HepG2 (cell line): ENCODE measurements around the gene LRP10. TPM values are rescaled to one million over a fixed set of nuclear protein-coding genes. Genes with fewer than 3 reads are reported as not detected.

ENCODE experiments used
- ATF2 ChIP-seq: sonication (generic); formaldehyde crosslinking; IDR thresholded peaks from 2 replicates; pipeline ENCODE4 v1.4.0; 2020; ENCODE audit warnings: missing genetic modification reagents
- ATM ChIP-seq: fragments of 450-650 bp; IDR thresholded peaks from 2 replicates; pipeline ENCODE4 v1.7.1; 2017; ENCODE audit warnings: mild to moderate bottlenecking, borderline replicate concordance
- CENPT ChIP-seq: sonication (generic); formaldehyde crosslinking; IDR thresholded peaks from 2 replicates; pipeline ENCODE4 v1.8.0; 2022; ENCODE audit warnings: low read depth, mild to moderate bottlenecking, moderate library complexity, missing genetic modification reagents
- EED ChIP-seq: sonication (generic); formaldehyde crosslinking; IDR thresholded peaks from 2 replicates; pipeline ENCODE4 v1.5.0; 2020; ENCODE audit warnings: mild to moderate bottlenecking, missing genetic modification reagents
- MXD1 ChIP-seq: sonication (generic); formaldehyde crosslinking; IDR thresholded peaks from 2 replicates; pipeline ENCODE4 v1.4.0; 2020; ENCODE audit warnings: mild to moderate bottlenecking, missing genetic modification reagents
- NFE2 ChIP-seq: sonication (generic); formaldehyde crosslinking; IDR thresholded peaks from 2 replicates; pipeline ENCODE4 v1.4.0; 2020; ENCODE audit warnings: missing genetic modification reagents
- NFRKB ChIP-seq: fragments of 450-650 bp; IDR thresholded peaks from 2 replicates; pipeline ENCODE4 v1.6.1; 2017
- PITX1 ChIP-seq: sonication (generic); formaldehyde crosslinking; IDR thresholded peaks from 2 replicates; pipeline ENCODE4 v1.5.1; 2020; ENCODE audit warnings: mild to moderate bottlenecking, missing genetic modification reagents
- PRMT3 ChIP-seq: sonication (generic); formaldehyde crosslinking; IDR thresholded peaks from 2 replicates; pipeline ENCODE4 v1.8.1; 2022; ENCODE audit warnings: low read depth, mild to moderate bottlenecking, moderate library complexity, missing genetic modification reagents, borderline replicate concordance
- SALL1 ChIP-seq: sonication (generic); formaldehyde crosslinking; IDR thresholded peaks from 2 replicates; pipeline ENCODE4 v1.8.0; 2022; ENCODE audit warnings: mild to moderate bottlenecking, missing genetic modification reagents
- SIN3A ChIP-seq: IDR thresholded peaks from 2 replicates; pipeline ENCODE4 v1.6.1; 2011; ENCODE audit warnings: low read depth, mild to moderate bottlenecking, control low read depth, low read length, borderline replicate concordance
- SMC3 ChIP-seq: IDR thresholded peaks from 2 replicates; pipeline ENCODE4 v1.6.1; 2011; ENCODE audit warnings: low read length, improper control_type of control experiment
- SUZ12 ChIP-seq: fragments of 150-350 bp; IDR thresholded peaks from 2 replicates; pipeline ENCODE4 v1.6.1; 2014; ENCODE audit warnings: low read depth, low read length
- TAF15 ChIP-seq: fragments of 200-400 bp; formaldehyde crosslinking; IDR thresholded peaks from one replicate; pipeline ENCODE4 v1.6.1; 2018; ENCODE audit warnings: mild to moderate bottlenecking, low read depth, low read length; ENCODE audit not compliant: poor library complexity, severe bottlenecking
- ZBTB38 ChIP-seq: sonication (generic); formaldehyde crosslinking; IDR thresholded peaks from 2 replicates; pipeline ENCODE4 v1.5.1; 2020; ENCODE audit warnings: mild to moderate bottlenecking, missing genetic modification reagents
- ZFP37 ChIP-seq: sonication (generic); formaldehyde crosslinking; IDR thresholded peaks from 2 replicates; pipeline ENCODE4 v1.4.0; 2020; ENCODE audit warnings: missing genetic modification reagents, borderline replicate concordance
- ZMYM4 ChIP-seq: sonication (generic); formaldehyde crosslinking; IDR thresholded peaks from 2 replicates; pipeline ENCODE4 v1.8.1; 2023; ENCODE audit warnings: mild to moderate bottlenecking, missing genetic modification reagents
- ZNF713 ChIP-seq: sonication (generic); formaldehyde crosslinking; IDR thresholded peaks from 2 replicates; pipeline ENCODE4 v1.4.0; 2020; ENCODE audit warnings: mild to moderate bottlenecking, missing genetic modification reagents
- ZSCAN12 ChIP-seq: sonication (generic); formaldehyde crosslinking; IDR thresholded peaks from 2 replicates; pipeline ENCODE4 v1.9.0; 2021; ENCODE audit warnings: mild to moderate bottlenecking, missing genetic modification reagents
- polyA plus RNA-seq, 8 experiments: library from polyadenylated mRNA; depleted of rRNA in 3 of 8; stranded (reverse) in 7 of 8; unstranded in 1 of 8; fragments of >200 nt; fragmentation: Illumina TruSeq in 4 of 8; extraction: Trizol in 4 of 8; gene quantifications; 2 replicates each; pipeline versions ENCODE4 v1.2.1 to v1.2.3, GENCODE V29; 2011 to 2016; ENCODE audit warnings: low read depth in 4 of 8, missing spikeins in 1 of 8, mixed read lengths in 1 of 8; ENCODE audit not compliant: insufficient read depth in 1 of 8
- total RNA-seq, 5 experiments: library from RNA; depleted of rRNA; stranded (reverse); fragments of >200 nt; fragmentation: Illumina TruSeq; extraction: Trizol; gene quantifications; 2 replicates each; pipeline ENCODE4 v1.2.3, GENCODE V29; 2016; ENCODE audit warnings: low read depth in 1 of 5
- TF ChIP-seq, protein P1 (sequence below): sonication (generic); formaldehyde crosslinking; IDR thresholded peaks from 2 replicates; pipeline ENCODE4 v1.5.1; 2020; ENCODE audit warnings: missing genetic modification reagents, mild to moderate bottlenecking, borderline replicate concordance
- TF ChIP-seq, protein P2 (sequence below): sonication (generic); formaldehyde crosslinking; IDR thresholded peaks from 2 replicates; pipeline ENCODE4 v1.4.0; 2020; ENCODE audit warnings: missing genetic modification reagents; ENCODE audit errors: not compliant biosample characterization
- TF ChIP-seq, protein P3 (sequence below): sonication (generic); formaldehyde crosslinking; IDR thresholded peaks from 2 replicates; pipeline ENCODE4 v1.9.0; 2021; ENCODE audit warnings: missing genetic modification reagents, borderline replicate concordance
- TF ChIP-seq, protein P4 (sequence below): sonication (generic); formaldehyde crosslinking; IDR thresholded peaks from 2 replicates; pipeline ENCODE4 v1.5.0; 2020; ENCODE audit warnings: mild to moderate bottlenecking, missing genetic modification reagents

The LRP10 gene
- total and polyA plus RNA-seq, 2 of the 13 experiments (the other 11 are each of a cell fraction or from before 2014, with no cell fraction given), result 16.9 to 45.2 TPM

DNA sequence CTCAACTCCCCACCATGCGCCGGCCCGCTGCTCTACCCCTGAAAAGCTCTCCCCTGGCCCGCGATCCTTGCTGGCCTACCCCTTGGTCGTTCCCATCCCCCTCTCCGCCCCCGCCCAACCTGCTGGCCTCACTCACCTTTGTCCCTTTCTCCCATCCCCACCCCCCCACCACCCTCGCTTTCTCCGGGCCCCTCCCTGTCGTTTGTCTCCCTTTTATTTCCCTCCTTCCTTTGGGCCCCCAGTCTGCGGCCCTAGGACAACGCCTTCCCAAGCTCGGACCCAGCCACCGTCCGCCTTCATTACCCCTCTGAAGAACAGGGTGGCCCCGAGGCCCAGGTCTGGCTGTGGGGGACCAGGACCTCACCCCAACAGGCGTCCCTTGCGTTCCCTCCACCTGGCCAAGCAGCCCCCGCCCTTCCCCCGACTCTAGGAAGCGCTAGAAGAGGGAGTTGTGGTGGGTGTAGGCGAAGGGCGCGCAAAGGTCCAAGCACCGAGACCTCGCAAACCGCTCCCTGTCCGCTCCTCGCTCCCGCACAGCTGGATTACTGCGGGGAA is 49.4 kb upstream of the LRP10 start (continued):
- TF ChIP-seq, protein P1, sequence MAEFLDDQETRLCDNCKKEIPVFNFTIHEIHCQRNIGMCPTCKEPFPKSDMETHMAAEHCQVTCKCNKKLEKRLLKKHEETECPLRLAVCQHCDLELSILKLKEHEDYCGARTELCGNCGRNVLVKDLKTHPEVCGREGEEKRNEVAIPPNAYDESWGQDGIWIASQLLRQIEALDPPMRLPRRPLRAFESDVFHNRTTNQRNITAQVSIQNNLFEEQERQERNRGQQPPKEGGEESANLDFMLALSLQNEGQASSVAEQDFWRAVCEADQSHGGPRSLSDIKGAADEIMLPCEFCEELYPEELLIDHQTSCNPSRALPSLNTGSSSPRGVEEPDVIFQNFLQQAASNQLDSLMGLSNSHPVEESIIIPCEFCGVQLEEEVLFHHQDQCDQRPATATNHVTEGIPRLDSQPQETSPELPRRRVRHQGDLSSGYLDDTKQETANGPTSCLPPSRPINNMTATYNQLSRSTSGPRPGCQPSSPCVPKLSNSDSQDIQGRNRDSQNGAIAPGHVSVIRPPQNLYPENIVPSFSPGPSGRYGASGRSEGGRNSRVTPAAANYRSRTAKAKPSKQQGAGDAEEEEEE, result no peak; the same call in 1 of the 2 replicates
- peak; percentile 91; the same call in 1 of the 2 replicates for TF ChIP-seq EED (CRISPR knock-in tag)
- TF ChIP-seq ZFP37, result no peak
- no peak for TF ChIP-seq ZSCAN12
- TF ChIP-seq MXD1 (CRISPR knock-in tag), result 0 out of 2 replicates have a peak, but pooled peaks have one; percentile 35
- TF ChIP-seq TAF15, result peak; percentile 14
- no peak for TF ChIP-seq NFE2
- TF ChIP-seq, protein P2, sequence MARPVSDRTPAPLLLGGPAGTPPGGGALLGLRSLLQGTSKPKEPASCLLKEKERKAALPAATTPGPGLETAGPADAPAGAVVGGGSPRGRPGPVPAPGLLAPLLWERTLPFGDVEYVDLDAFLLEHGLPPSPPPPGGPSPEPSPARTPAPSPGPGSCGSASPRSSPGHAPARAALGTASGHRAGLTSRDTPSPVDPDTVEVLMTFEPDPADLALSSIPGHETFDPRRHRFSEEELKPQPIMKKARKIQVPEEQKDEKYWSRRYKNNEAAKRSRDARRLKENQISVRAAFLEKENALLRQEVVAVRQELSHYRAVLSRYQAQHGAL, result no peak
- TF ChIP-seq ZNF713, result no peak
- TF ChIP-seq NFRKB, result no peak
- no peak for TF ChIP-seq PRMT3 (CRISPR knock-in tag)
- TF ChIP-seq, protein P3, sequence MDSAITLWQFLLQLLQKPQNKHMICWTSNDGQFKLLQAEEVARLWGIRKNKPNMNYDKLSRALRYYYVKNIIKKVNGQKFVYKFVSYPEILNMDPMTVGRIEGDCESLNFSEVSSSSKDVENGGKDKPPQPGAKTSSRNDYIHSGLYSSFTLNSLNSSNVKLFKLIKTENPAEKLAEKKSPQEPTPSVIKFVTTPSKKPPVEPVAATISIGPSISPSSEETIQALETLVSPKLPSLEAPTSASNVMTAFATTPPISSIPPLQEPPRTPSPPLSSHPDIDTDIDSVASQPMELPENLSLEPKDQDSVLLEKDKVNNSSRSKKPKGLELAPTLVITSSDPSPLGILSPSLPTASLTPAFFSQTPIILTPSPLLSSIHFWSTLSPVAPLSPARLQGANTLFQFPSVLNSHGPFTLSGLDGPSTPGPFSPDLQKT (CRISPR knock-in tag), result no peak
- TF ChIP-seq CENPT (CRISPR knock-in tag), result no peak
- no peak for TF ChIP-seq ATF2 (CRISPR knock-in tag)
- no peak; the same call in 1 of the 2 replicates for TF ChIP-seq ZBTB38 (CRISPR knock-in tag)
- TF ChIP-seq PITX1 (CRISPR knock-in tag), result no peak; the same call in 1 of the 2 replicates
- no peak; the same call in 1 of the 2 replicates for TF ChIP-seq SALL1 (CRISPR knock-in tag)
- TF ChIP-seq ZMYM4 (CRISPR knock-in tag), result no peak
- TF ChIP-seq, protein P4, sequence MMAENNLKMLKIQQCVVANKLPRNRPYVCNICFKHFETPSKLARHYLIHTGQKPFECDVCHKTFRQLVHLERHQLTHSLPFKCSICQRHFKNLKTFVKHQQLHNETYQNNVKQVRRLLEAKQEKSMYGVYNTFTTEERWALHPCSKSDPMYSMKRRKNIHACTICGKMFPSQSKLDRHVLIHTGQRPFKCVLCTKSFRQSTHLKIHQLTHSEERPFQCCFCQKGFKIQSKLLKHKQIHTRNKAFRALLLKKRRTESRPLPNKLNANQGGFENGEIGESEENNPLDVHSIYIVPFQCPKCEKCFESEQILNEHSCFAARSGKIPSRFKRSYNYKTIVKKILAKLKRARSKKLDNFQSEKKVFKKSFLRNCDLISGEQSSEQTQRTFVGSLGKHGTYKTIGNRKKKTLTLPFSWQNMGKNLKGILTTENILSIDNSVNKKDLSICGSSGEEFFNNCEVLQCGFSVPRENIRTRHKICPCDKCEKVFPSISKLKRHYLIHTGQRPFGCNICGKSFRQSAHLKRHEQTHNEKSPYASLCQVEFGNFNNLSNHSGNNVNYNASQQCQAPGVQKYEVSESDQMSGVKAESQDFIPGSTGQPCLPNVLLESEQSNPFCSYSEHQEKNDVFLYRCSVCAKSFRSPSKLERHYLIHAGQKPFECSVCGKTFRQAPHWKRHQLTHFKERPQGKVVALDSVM (CRISPR knock-in tag), result no peak
- TF ChIP-seq SUZ12, result no peak
- TF ChIP-seq ATM, result no peak
- TF ChIP-seq SMC3, result no peak
- no peak for TF ChIP-seq SIN3A
